ENCODE data around the gene RFC5.
"Not testable (repeated sequence)": the region's sequence is repeated elsewhere in the genome, so short reads cannot be mapped to it uniquely, and the experiment has no call there.

RFC5 gene

GRCh38 chr12:118016424-118017264 is at the start of gene RFC5:
Gene RFC5, plus strand, starts transcription at chr12:118016703. Its CDS starts 125 bp downstream, at chr12:118016828.
- peak; percentile 99 for DNase-seq (ENCODE audit: low spot score)

GRCh38 chr12:117967043-117967442 is 49.5 kb upstream of the RFC5 start:
- DNase-seq (ENCODE audit: low spot score): no peak

GRCh38 chr12:117967512-117967911 is 49.0 kb upstream of the RFC5 start:
- no peak for DNase-seq (ENCODE audit: low spot score)

GRCh38 chr12:117968151-117968789 is 48.2 kb upstream of the RFC5 start:
- DNase-seq (ENCODE audit: low spot score): no peak

GRCh38 chr12:117968826-117969659 is 47.5 kb upstream of the RFC5 start, which contains the start of gene KSR2:
Gene KSR2, minus strand, starts transcription at chr12:117968990. Its CDS starts 735 bp downstream, at chr12:117968255.
- DNase-seq (ENCODE audit: low spot score): peak; percentile 69

- DNase-seq (ENCODE audit: low spot score): no peak
Measured at GRCh38 chr12:117970334-117970733, 46.2 kb upstream of the RFC5 start.

- DNase-seq (ENCODE audit: low spot score): no peak
Measured at GRCh38 chr12:117972301-117972700, 44.2 kb upstream of the RFC5 start.

GRCh38 chr12:117975006-117975405 is 41.5 kb upstream of the RFC5 start:
- DNase-seq (ENCODE audit: low spot score): no peak

GRCh38 chr12:117977373-117977772 is 39.1 kb upstream of the RFC5 start:
- DNase-seq (ENCODE audit: low spot score): no peak

- DNase-seq (ENCODE audit: low spot score): no peak
Measured at GRCh38 chr12:117980616-117981015, 35.9 kb upstream of the RFC5 start.

- no peak for DNase-seq (ENCODE audit: low spot score)
Measured at GRCh38 chr12:117981267-117981666, 35.2 kb upstream of the RFC5 start.

- no peak for DNase-seq (ENCODE audit: low spot score)
Measured at GRCh38 chr12:117985182-117985581, 31.3 kb upstream of the RFC5 start.

GRCh38 chr12:117986705-117987469 is 29.6 kb upstream of the RFC5 start:
- no peak for DNase-seq (ENCODE audit: low spot score)

GRCh38 chr12:117994551-117995438 is 21.7 kb upstream of the RFC5 start:
- DNase-seq (ENCODE audit: low spot score): no peak

- DNase-seq (ENCODE audit: low spot score): no peak
Measured at GRCh38 chr12:117998719-117999118, 17.8 kb upstream of the RFC5 start.

- not testable (repeated sequence) for DNase-seq (ENCODE audit: low spot score)
Measured at GRCh38 chr12:117999806-118000205, 16.7 kb upstream of the RFC5 start.

- no peak for DNase-seq (ENCODE audit: low spot score)
Measured at GRCh38 chr12:118010903-118011302, 5.6 kb upstream of the RFC5 start.

GRCh38 chr12:118011377-118011776 is 5.1 kb upstream of the RFC5 start:
- no peak for DNase-seq (ENCODE audit: low spot score)

- DNase-seq (ENCODE audit: low spot score): no peak
Measured at GRCh38 chr12:118011961-118012360, 4.5 kb upstream of the RFC5 start.

- no peak for DNase-seq (ENCODE audit: low spot score)
Measured at GRCh38 chr12:118013283-118013682, 3.2 kb upstream of the RFC5 start.

- no peak for DNase-seq (ENCODE audit: low spot score)
Measured at GRCh38 chr12:118015306-118015705, 1.2 kb upstream of the RFC5 start.

All from Ammon's horn (tissue), 1 donor.